Stimulated activated CD8-positive, alpha-beta memory T cell treated with anti-CD3 and anti-CD28 coated beads, Interleukin-12 subunit alpha, Interleukin-12 subunit beta, amount 100 ng/mL, for 24 hours (primary cell): ENCODE data around the gene SUDS3.

ENCODE experiments used
- DNase-seq: peaks from one replicate; pipeline ENCODE4 v3.0.0-alpha.2; 2020; ENCODE audit errors: extremely low read depth

The SUDS3 gene

GRCh38 chr12:118447181-118447580 lies 70.8 kb downstream of the SUDS3 start:
- DNase-seq: no peak

GRCh38 chr12:118448341-118448740 lies 72.0 kb downstream of the SUDS3 start:
- DNase-seq: no peak

GRCh38 chr12:118455327-118455726 lies 79.0 kb downstream of the SUDS3 start:
- no peak for DNase-seq

GRCh38 chr12:118456741-118457140 lies 80.4 kb downstream of the SUDS3 start:
- no peak for DNase-seq

GRCh38 chr12:118459110-118459509 lies 82.8 kb downstream of the SUDS3 start:
- DNase-seq: no peak

- no peak for DNase-seq
These were observed 87.3 kb downstream of the SUDS3 start for GRCh38 chr12:118463677-118464076.

GRCh38 chr12:118465706-118466105 lies 89.4 kb downstream of the SUDS3 start:
- no peak for DNase-seq
